HG02571 (cell line): Measurements from ENCODE around the gene MET.
A peak's percentile ranks its signal among the peaks of the same experiment; 100 is the strongest.
"Not testable (repeated sequence)": the region's sequence is repeated elsewhere in the genome, so short reads cannot be mapped to it uniquely, and the experiment has no call there.

Experiments
- ATAC-seq: cut with Tn5 transposase; IDR thresholded peaks from one replicate; pipeline ENCODE4 v1.9.1; 2021; ENCODE audit warnings: mild to moderate bottlenecking, moderate library complexity; ENCODE audit not compliant: unreplicated experiment

Gene MET

GRCh38 chr7:116804471-116804870 is 132.5 kb downstream of the MET start:
- ATAC-seq: no peak

GRCh38 chr7:116805100-116805544 is 133.1 kb downstream of the MET start:
- ATAC-seq: no peak

- no peak for ATAC-seq
These were observed 134.3 kb downstream of the MET start for GRCh38 chr7:116806046-116806944.

- no peak for ATAC-seq
These were observed 135.1 kb downstream of the MET start for GRCh38 chr7:116807011-116807560.

GRCh38 chr7:116809636-116810266 is 137.8 kb downstream of the MET start:
- peak; percentile 63 for ATAC-seq

GRCh38 chr7:116810267-116811116 is 138.5 kb downstream of the MET start:
- ATAC-seq: no peak

- no peak for ATAC-seq
These were observed 139.8 kb downstream of the MET start for GRCh38 chr7:116811768-116812167.

- no peak for ATAC-seq
These were observed 140.9 kb downstream of the MET start for GRCh38 chr7:116812860-116813259.

GRCh38 chr7:116813371-116813770 is 141.4 kb downstream of the MET start:
- not testable (repeated sequence) for ATAC-seq

GRCh38 chr7:116815041-116815440 is 143.0 kb downstream of the MET start:
- ATAC-seq: no peak

GRCh38 chr7:116820149-116820548 is 148.2 kb downstream of the MET start:
- ATAC-seq: no peak

- not testable (repeated sequence) for ATAC-seq
These were observed 149.7 kb downstream of the MET start for GRCh38 chr7:116821647-116822046.

GRCh38 chr7:116824449-116824848 is 152.5 kb downstream of the MET start:
- ATAC-seq: no peak

GRCh38 chr7:116828281-116828680 is 156.3 kb downstream of the MET start:
- no peak for ATAC-seq

- no peak for ATAC-seq
These were observed 157.0 kb downstream of the MET start for GRCh38 chr7:116829041-116829440.

- no peak for ATAC-seq
These were observed 157.5 kb downstream of the MET start for GRCh38 chr7:116829493-116829892.

GRCh38 chr7:116832692-116833091 is 160.7 kb downstream of the MET start:
- no peak for ATAC-seq

- ATAC-seq: no peak
These were observed 163.0 kb downstream of the MET start for GRCh38 chr7:116834815-116835504.

GRCh38 chr7:116836048-116836447 is 164.1 kb downstream of the MET start:
- no peak for ATAC-seq

GRCh38 chr7:116836911-116837310 is 164.9 kb downstream of the MET start:
- ATAC-seq: no peak
